HepG2 (cell line): ENCODE measurements around the gene CELF4. TPM values are rescaled to one million over a fixed set of nuclear protein-coding genes. Genes with fewer than 3 reads are reported as not detected.

Source experiments
- ATAC-seq: fragments of 200-7000 bp; cut with Tn5 transposase; 3 replicates; pipeline ENCODE4 v1.9.1; 2020; ENCODE audit warnings: mild to moderate bottlenecking, moderate library complexity
- BruUV-seq: library from RNA; stranded (reverse); fragments of 400-500 nt; replicated peaks from 2 replicates; lab custom pipeline; 2021; lab: Mats Ljungman, UMichigan
- CTCF ChIA-PET: fragments of 300-600 bp; formaldehyde crosslinking; extraction: SDS; loops from one replicate; lab custom pipeline; 2021; ENCODE audit warnings: low total read pairs, inconsistent platforms, low intra/inter-chr PET ratio; lab: Yijun Ruan, JAX
- POLR2A ChIA-PET: fragments of 350-600 bp; sonication (Branson Sonifier 250); formaldehyde crosslinking; loops from one replicate; lab custom pipeline; 2020; ENCODE audit warnings: antibody characterized with exemption, inconsistent platforms; lab: Yijun Ruan, JAX
- DNase-seq: peaks from one replicate; pipeline ENCODE4 v3.0.0-alpha.2; 2015; ENCODE audit warnings: low spot score
- FAIRE-seq: peaks from 3 replicates; lab custom pipeline; 2011; peaks lifted over from hg19 to GRCh38; lab: Jason Lieb, UNC
- H2AFZ ChIP-seq: one replicate; pipeline ENCODE4 v1.6.1; 2011; ENCODE audit warnings: low read length, inconsistent platforms
- H3K27ac ChIP-seq: fragments of 300-600 bp; 3 replicates; pipeline ENCODE4 v1.8.0; 2011; ENCODE audit warnings: mixed run types, mild to moderate bottlenecking, mixed read lengths, low read length, inconsistent platforms; ENCODE audit not compliant: insufficient read depth; ENCODE audit errors: extremely low read length
- H3K27me3 ChIP-seq, 2 experiments: fragments of 200-600 bp in 1 of 2; 2 replicates in 1 of 2; 3 replicates in 1 of 2; pipeline versions ENCODE4 v1.6.0 to v1.8.0; 2011; ENCODE audit warnings: low read length in 2 of 2, mild to moderate bottlenecking in 2 of 2, moderate library complexity in 2 of 2, inconsistent platforms in 1 of 2; ENCODE audit not compliant: insufficient read depth in 2 of 2, control insufficient read depth in 1 of 2
- H3K36me3 ChIP-seq, 2 experiments: fragments of 200-600 bp in 1 of 2; replicated peaks in 1 of 2; 2 replicates in 1 of 2; 3 replicates in 1 of 2; pipeline versions ENCODE4 v1.5.1 to v1.8.0; 2011; ENCODE audit warnings: low read length in 2 of 2, inconsistent platforms in 1 of 2; ENCODE audit not compliant: insufficient read depth in 2 of 2, control insufficient read depth in 1 of 2
- H3K4me1 ChIP-seq: 2 replicates; pipeline ENCODE4 v1.5.1; 2012; ENCODE audit warnings: low read length, inconsistent platforms; ENCODE audit not compliant: insufficient read depth
- H3K4me2 ChIP-seq: 2 replicates; pipeline ENCODE4 v1.6.0; 2011; ENCODE audit warnings: low read depth, low read length, inconsistent platforms
- H3K4me3 ChIP-seq, 3 experiments: fragments of 200-600 bp in 1 of 3; sonication (generic), shearing (Covaris generic) in 1 of 3; replicated peaks in 1 of 3; 2 replicates each; pipeline ENCODE4 v1.5.1; 2011 to 2016; ENCODE audit warnings: low read length in 3 of 3, inconsistent platforms in 2 of 3, low read depth in 2 of 3, mild to moderate bottlenecking in 2 of 3, control low read depth in 1 of 3, mixed read lengths in 1 of 3; ENCODE audit not compliant: insufficient read depth in 1 of 3
- H3K79me2 ChIP-seq: one replicate; pipeline ENCODE4 v1.6.1; 2011; ENCODE audit warnings: low read length, inconsistent platforms; ENCODE audit not compliant: insufficient read depth
- H3K9ac ChIP-seq: 2 replicates; pipeline ENCODE4 v1.6.0; 2011; ENCODE audit warnings: mild to moderate bottlenecking, low read depth, low read length, inconsistent platforms; ENCODE audit not compliant: insufficient read depth
- H3K9me3 ChIP-seq: 2 replicates; pipeline ENCODE4 v1.5.1; 2012; ENCODE audit warnings: mild to moderate bottlenecking, low read length
- H4K20me1 ChIP-seq: 2 replicates; pipeline ENCODE4 v1.6.0; 2011; ENCODE audit warnings: inconsistent platforms, mild to moderate bottlenecking, low read length, moderate library complexity; ENCODE audit not compliant: insufficient read depth
- ARID2 ChIP-seq: sonication (generic); formaldehyde crosslinking; IDR thresholded peaks from 2 replicates; pipeline ENCODE4 v1.8.1; 2022; ENCODE audit warnings: mild to moderate bottlenecking, missing genetic modification reagents, borderline replicate concordance
- BCL6 ChIP-seq: IDR thresholded peaks from 2 replicates; pipeline ENCODE4 v1.6.1; 2016; ENCODE audit warnings: missing genetic modification reagents, missing compliant biosample characterization
- CHD2 ChIP-seq: IDR thresholded peaks from 2 replicates; pipeline ENCODE4 v1.6.1; 2011; ENCODE audit warnings: low read depth, low read length, improper control_type of control experiment
- EP300 ChIP-seq, 3 experiments: sonication (generic) in 1 of 3; formaldehyde crosslinking in 1 of 3; IDR thresholded peaks; 2 replicates each; pipeline versions ENCODE4 v1.5.1 to v1.6.1; 2011 to 2020; ENCODE audit warnings: low read depth in 2 of 3, low read length in 2 of 3, borderline replicate concordance in 1 of 3, improper control_type of control experiment in 1 of 3, mild to moderate bottlenecking in 1 of 3, missing genetic modification reagents in 1 of 3, moderate library complexity in 1 of 3
- HHEX ChIP-seq: IDR thresholded peaks from 2 replicates; pipeline ENCODE4 v1.6.1; 2016; ENCODE audit warnings: control low read depth
- JUNB ChIP-seq: sonication (generic); formaldehyde crosslinking; IDR thresholded peaks from 2 replicates; pipeline ENCODE4 v1.8.0; 2022; ENCODE audit warnings: missing genetic modification reagents, mild to moderate bottlenecking, borderline replicate concordance
- KLF12 ChIP-seq: sonication (generic); formaldehyde crosslinking; IDR thresholded peaks from 2 replicates; pipeline ENCODE4 v1.4.0; 2020; ENCODE audit warnings: missing genetic modification reagents, borderline replicate concordance
- MXD4 ChIP-seq: IDR thresholded peaks from 2 replicates; pipeline ENCODE4 v1.6.1; 2016; ENCODE audit warnings: mild to moderate bottlenecking, missing biosample characterization, missing genetic modification reagents
- MYC ChIP-seq: sonication (generic); formaldehyde crosslinking; IDR thresholded peaks from 2 replicates; pipeline ENCODE4 v1.9.0; 2021; ENCODE audit warnings: missing genetic modification reagents, borderline replicate concordance
- PAF1 ChIP-seq: IDR thresholded peaks from 2 replicates; pipeline ENCODE4 v1.6.1; 2016; ENCODE audit warnings: missing genetic modification reagents, missing compliant biosample characterization
- SMAD9 ChIP-seq: sonication (generic); formaldehyde crosslinking; IDR thresholded peaks from 2 replicates; pipeline ENCODE4 v1.5.1; 2020; ENCODE audit warnings: mild to moderate bottlenecking, missing genetic modification reagents
- U2AF1 ChIP-seq: fragments of 200-400 bp; formaldehyde crosslinking; optimal IDR thresholded peaks from 2 replicates; pipeline ENCODE3; 2017; ENCODE audit warnings: mild to moderate bottlenecking, low read depth, low read length
- U2AF2 ChIP-seq: fragments of 200-400 bp; formaldehyde crosslinking; IDR thresholded peaks from 2 replicates; pipeline ENCODE4 v1.6.1; 2017; ENCODE audit warnings: low read depth, mild to moderate bottlenecking, low read length
- ZNF10 ChIP-seq: sonication (generic); formaldehyde crosslinking; IDR thresholded peaks from 2 replicates; pipeline ENCODE4 v1.4.0; 2020; ENCODE audit warnings: mild to moderate bottlenecking, low read depth, missing genetic modification reagents, borderline replicate concordance
- ZNF737 ChIP-seq: sonication (generic); formaldehyde crosslinking; IDR thresholded peaks from 2 replicates; pipeline ENCODE4 v1.5.0; 2020; ENCODE audit warnings: missing genetic modification reagents, mild to moderate bottlenecking, borderline replicate concordance
- WGBS: methylation state at CpG from one replicate; pipeline ENCODE4 v1.1.6; 2017; ENCODE audit warnings: low lambda C conversion rate; 5-methylcytosine and 5-hydroxymethylcytosine counted together
- in situ Hi-C: cut with HindIII; loops from 2 replicates; pipeline ENCODE4 v1.10.0; 2017; ENCODE audit warnings: low pct_unique_long_range_greater_than_20kb; ENCODE audit not compliant: extremely low pct_ligation_motif_present
- intact Hi-C: fragments of 100-400 bp; cut with micrococcal nuclease; formaldehyde crosslinking; loops from one replicate; pipeline ENCODE4 v1.10.0; 2022; ENCODE audit not compliant: unreplicated experiment
- polyA plus RNA-seq, 8 experiments: library from polyadenylated mRNA; depleted of rRNA in 3 of 8; stranded (reverse) in 7 of 8; unstranded in 1 of 8; fragments of >200 nt; fragmentation: Illumina TruSeq in 4 of 8; extraction: Trizol in 4 of 8; gene quantifications; 2 replicates each; pipeline versions ENCODE4 v1.2.1 to v1.2.3, GENCODE V29; 2011 to 2016; ENCODE audit warnings: low read depth in 4 of 8, missing spikeins in 1 of 8, mixed read lengths in 1 of 8; ENCODE audit not compliant: insufficient read depth in 1 of 8
- total RNA-seq, 5 experiments: library from RNA; depleted of rRNA; stranded (reverse); fragments of >200 nt; fragmentation: Illumina TruSeq; extraction: Trizol; gene quantifications; 2 replicates each; pipeline ENCODE4 v1.2.3, GENCODE V29; 2016; ENCODE audit warnings: low read depth in 1 of 5
- TF ChIP-seq, protein P1 (sequence below): IDR thresholded peaks from 2 replicates; pipeline ENCODE4 v1.6.1; 2016; ENCODE audit warnings: mild to moderate bottlenecking, missing biosample characterization, missing genetic modification reagents
- TF ChIP-seq, protein P2 (sequence below): sonication (generic); formaldehyde crosslinking; IDR thresholded peaks from 2 replicates; pipeline ENCODE4 v1.5.1; 2020; ENCODE audit warnings: mild to moderate bottlenecking, missing genetic modification reagents, moderate library complexity

CELF4 gene
- total and polyA plus RNA-seq, 2 of the 13 experiments (the other 11 are each of a cell fraction or from before 2014, with no cell fraction given): not detected

DNA sequence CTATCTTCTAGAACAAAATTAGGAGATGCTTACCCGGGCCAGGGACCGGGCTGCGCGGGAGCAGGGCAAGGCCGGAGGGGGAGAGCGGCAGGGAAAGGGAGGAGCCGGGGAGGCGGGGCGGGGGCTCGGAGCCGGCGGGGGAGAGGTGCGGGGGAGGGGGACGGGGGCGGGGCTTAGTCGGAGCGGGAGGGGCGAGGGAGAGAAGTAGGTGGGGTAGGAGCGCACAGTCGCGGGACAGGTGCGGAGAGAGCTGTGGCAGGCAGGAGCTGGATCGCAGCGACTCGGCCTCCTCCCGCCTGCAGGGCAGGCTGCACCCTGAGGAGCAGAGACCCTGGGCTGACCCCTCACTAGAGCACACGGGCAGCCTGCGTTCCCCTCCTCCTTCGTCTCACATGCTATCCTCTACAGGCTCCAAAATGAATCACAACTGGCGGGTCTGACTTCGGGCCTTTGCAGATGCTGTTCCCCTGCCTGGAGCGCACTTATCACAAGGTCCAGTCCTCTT is 290.3 kb downstream of the CELF4 start (continued):
- TF ChIP-seq EP300 (IDR thresholded peaks at IDR 0.05; ENCODE audit: low read depth in 2 of 2, low read length in 2 of 2) (no peak), EP300 (CRISPR knock-in tag; IDR thresholded peaks at IDR 0.05; ENCODE audit: borderline replicate concordance) (no peak), KLF12 (CRISPR knock-in tag) (no peak), JUNB (CRISPR knock-in tag) (no peak), ARID2 (CRISPR knock-in tag) (no peak), MYC (no peak), U2AF2 (no peak), PAF1 (CRISPR knock-in tag) (no peak)
- TF ChIP-seq, all 625 proteins: peak for 0

DNA sequence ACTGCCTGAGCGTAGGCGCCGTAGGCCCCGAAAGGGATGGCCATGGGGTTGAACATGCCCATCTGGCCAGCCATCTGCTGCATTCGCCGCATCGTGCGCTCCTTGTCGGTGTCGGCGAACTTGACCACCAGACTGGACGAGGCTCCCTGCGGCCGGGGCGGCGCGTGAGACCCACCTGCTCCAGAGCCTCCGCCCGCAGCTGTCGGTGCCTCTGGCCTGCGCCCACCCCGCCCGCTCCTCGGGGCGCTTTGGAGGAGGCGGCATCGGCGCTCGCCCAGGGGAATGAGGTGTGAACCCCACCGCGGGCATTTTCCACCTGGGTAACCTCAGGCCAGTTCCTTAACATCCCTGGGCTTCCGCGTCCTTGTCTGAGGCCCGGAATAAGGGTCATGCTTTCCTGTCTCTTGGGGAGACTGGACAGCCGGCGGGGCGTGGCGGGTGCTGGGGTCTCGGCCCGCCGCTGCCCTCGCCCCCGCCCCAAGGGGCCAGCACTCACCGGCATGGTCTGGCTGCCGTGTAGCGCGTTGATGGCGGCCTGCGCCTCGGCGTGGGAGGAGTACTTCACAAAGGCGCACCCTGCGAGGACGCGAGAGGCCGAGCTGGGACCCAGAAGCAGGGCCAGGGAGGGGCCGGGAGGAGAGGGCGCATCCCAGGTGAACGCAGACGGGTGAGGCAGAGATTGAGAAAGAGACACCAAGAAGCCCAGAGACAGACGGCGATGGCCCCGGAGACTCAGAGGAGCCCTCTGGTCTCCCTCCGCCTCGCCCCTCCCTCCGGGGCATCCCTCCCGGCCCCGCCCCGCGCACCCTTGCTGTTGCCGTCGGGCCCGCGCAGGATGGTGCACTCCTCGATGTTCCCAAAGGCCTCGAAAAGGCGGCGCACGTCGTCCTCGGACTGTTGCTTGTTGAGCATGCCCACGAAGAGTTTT is 291.0 kb downstream of the CELF4 start:
- Histone ChIP-seq H3K27ac (no peak overlapping the region), H3K4me1 (no peaks in the 10 kb centered on the region), H4K20me1 (peaks cover 3% of the 10 kb centered on the region; the same call in 1 of the 2 replicates), H3K27me3 (peaks cover 0 to 3% of the 10 kb centered on the region in 2 experiments; a peak in 3 of 5 replicates), H3K9me3 (no peaks in the 10 kb centered on the region), H2AFZ (no peak overlapping the region), H3K36me3 (no peaks in the 10 kb centered on the region), H3K79me2 (no peaks in the 10 kb centered on the region), H3K9ac (no peak overlapping the region), H3K4me2 (no peak overlapping the region), H3K4me3 (no peak overlapping the region)
- ChIA-PET POLR2A (no interaction called here), CTCF (no interaction called here)
- intact Hi-C loops (no loop called here), in situ Hi-C loops (no loop called here)
- ATAC-seq: no peak
- DNase-seq: no peak
- no TSS peak for BruUV-seq
- WGBS: 51% methylated on average over 26 of the region's 82 CpGs
- no peak for FAIRE-seq
- TF ChIP-seq ZNF10 (CRISPR knock-in tag) (no peak), U2AF1 (no peak), HHEX (CRISPR knock-in tag) (no peak), SMAD9 (CRISPR knock-in tag) (no peak), BCL6 (no peak), ZNF737 (no peak), EP300 (IDR thresholded peaks at IDR 0.05; ENCODE audit: low read depth in 2 of 2, low read length in 2 of 2) (no peak), EP300 (CRISPR knock-in tag; IDR thresholded peaks at IDR 0.05; ENCODE audit: borderline replicate concordance) (no peak), MXD4 (CRISPR knock-in tag) (no peak), CHD2 (no peak)
- TF ChIP-seq, protein P1, sequence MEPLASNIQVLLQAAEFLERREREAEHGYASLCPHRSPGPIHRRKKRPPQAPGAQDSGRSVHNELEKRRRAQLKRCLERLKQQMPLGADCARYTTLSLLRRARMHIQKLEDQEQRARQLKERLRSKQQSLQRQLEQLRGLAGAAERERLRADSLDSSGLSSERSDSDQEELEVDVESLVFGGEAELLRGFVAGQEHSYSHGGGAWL (CRISPR knock-in tag): no peak
- TF ChIP-seq, protein P2, sequence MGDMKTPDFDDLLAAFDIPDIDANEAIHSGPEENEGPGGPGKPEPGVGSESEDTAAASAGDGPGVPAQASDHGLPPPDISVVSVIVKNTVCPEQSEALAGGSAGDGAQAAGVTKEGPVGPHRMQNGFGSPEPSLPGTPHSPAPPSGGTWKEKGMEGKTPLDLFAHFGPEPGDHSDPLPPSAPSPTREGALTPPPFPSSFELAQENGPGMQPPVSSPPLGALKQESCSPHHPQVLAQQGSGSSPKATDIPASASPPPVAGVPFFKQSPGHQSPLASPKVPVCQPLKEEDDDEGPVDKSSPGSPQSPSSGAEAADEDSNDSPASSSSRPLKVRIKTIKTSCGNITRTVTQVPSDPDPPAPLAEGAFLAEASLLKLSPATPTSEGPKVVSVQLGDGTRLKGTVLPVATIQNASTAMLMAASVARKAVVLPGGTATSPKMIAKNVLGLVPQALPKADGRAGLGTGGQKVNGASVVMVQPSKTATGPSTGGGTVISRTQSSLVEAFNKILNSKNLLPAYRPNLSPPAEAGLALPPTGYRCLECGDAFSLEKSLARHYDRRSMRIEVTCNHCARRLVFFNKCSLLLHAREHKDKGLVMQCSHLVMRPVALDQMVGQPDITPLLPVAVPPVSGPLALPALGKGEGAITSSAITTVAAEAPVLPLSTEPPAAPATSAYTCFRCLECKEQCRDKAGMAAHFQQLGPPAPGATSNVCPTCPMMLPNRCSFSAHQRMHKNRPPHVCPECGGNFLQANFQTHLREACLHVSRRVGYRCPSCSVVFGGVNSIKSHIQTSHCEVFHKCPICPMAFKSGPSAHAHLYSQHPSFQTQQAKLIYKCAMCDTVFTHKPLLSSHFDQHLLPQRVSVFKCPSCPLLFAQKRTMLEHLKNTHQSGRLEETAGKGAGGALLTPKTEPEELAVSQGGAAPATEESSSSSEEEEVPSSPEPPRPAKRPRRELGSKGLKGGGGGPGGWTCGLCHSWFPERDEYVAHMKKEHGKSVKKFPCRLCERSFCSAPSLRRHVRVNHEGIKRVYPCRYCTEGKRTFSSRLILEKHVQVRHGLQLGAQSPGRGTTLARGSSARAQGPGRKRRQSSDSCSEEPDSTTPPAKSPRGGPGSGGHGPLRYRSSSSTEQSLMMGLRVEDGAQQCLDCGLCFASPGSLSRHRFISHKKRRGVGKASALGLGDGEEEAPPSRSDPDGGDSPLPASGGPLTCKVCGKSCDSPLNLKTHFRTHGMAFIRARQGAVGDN (CRISPR knock-in tag): no peak
